IMR-90 (cell line): ENCODE data around the gene TBC1D22A.

Experiments
- RCOR1 ChIP-seq: IDR thresholded peaks from 2 replicates; pipeline ENCODE4 v1.6.1; 2012; ENCODE audit warnings: mild to moderate bottlenecking, low read length, improper control_type of control experiment; ENCODE audit not compliant: insufficient replicate concordance
- TF ChIP-seq, protein P1 (sequence below): conservative IDR thresholded peaks from 2 replicates; pipeline ENCODE4 v1.5.1; 2012; ENCODE audit warnings: mild to moderate bottlenecking, low read depth, low read length, improper control_type of control experiment

DNA sequence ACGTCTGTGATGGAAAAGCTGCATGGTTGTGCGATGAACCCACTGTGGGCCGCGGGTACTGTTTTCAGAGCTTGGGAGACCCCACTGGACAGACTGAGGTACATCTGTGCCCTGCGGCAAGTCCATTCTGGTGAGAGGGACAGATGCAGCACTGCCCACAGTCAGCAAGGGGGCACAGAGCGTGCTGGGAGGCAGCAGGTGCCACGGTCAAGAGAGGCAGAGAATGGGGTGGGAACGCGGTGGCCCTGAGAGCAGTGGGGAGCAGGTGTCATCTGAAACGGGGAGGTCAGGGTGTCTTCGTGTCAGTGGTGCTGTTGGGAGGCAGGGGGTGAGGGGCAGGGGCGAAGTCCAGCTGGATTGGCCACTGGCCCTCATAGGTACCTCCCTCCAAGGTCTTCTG, 32.0 kb downstream of the TBC1D22A start:
- TF ChIP-seq, protein P1, sequence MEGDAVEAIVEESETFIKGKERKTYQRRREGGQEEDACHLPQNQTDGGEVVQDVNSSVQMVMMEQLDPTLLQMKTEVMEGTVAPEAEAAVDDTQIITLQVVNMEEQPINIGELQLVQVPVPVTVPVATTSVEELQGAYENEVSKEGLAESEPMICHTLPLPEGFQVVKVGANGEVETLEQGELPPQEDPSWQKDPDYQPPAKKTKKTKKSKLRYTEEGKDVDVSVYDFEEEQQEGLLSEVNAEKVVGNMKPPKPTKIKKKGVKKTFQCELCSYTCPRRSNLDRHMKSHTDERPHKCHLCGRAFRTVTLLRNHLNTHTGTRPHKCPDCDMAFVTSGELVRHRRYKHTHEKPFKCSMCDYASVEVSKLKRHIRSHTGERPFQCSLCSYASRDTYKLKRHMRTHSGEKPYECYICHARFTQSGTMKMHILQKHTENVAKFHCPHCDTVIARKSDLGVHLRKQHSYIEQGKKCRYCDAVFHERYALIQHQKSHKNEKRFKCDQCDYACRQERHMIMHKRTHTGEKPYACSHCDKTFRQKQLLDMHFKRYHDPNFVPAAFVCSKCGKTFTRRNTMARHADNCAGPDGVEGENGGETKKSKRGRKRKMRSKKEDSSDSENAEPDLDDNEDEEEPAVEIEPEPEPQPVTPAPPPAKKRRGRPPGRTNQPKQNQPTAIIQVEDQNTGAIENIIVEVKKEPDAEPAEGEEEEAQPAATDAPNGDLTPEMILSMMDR: no peak
- TF ChIP-seq RCOR1: no peak
